Heart left ventricle (tissue), 13 donors: ENCODE results near the gene SMARCA5.

Experiments used
- CTCF ChIP-seq, 12 donors: fragments of 200-600 bp; sonication (generic) in 4 of 12; IDR thresholded peaks; one replicate each; pipeline versions ENCODE4 v1.5.0 to v1.8.0; 2018 to 2022; ENCODE audit warnings: antibody characterized with exemption in 12 of 12, mild to moderate bottlenecking in 5 of 12
- POLR2A ChIP-seq, 2 donors: fragments of 450-650 bp; IDR thresholded peaks; one replicate each; pipeline ENCODE4 v1.6.1; 2017; ENCODE audit warnings: antibody characterized with exemption in 2 of 2, mild to moderate bottlenecking in 2 of 2, moderate library complexity in 2 of 2
- donor health status: ischemic (EF 13 %, LVEDD 7.1; RV severe dilation, severe dysfunction).
- donor health status: DM: no; HTN: yes; CAD: no.
- donor health status: DM: no; HTN: no; CAD: no.
- donor health status: ischemic (EF 25% LVEDD 6.9; RV normal size, moderate dysfunction).
- donor health status: ischemic (EF 25% LVEDD 5.7; RV mildly dilated, moderate dysfunction).
- donor health status: ischemic (EF 35%, LVEDD 5.7; RV mildly dilated, moderate dysfunction).
- donor health status: nonischemic (EF 11% LVEDD 7.7; RV severe dilation, severe dysfunction).
- donor health status: DM: yes; HTN: yes; CAD: no.
- donor health status: PGD.
- donor health status: ischemic (EF 29% LVEDD 5.4; RV normal size, mild dysfunction).
- donor health status: nonischemic (EF 23%, LVEDD 6.1; RV moderate dilation, normal function).

DNA sequence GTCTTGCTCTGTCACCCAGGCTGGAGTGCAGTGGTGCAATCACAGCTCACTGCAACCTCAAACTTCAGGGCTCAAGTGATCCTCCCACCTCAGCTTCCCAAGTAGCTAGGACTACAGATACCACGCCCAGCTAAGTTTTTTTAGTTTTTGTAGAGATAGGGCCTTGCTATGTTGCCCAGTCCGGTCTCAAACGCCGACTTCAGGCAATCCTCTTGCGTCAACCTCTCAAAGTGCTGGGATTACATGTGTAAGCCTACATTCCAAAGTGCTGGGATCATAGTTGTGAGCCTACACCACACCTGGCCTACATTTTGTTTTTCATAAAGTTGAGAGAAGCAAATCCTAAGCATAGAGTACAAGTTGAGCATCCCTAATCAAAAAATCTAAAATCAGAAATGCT lies 42.2 kb downstream of the SMARCA5 start:
- TF ChIP-seq CTCF (IDR thresholded peaks at IDR 0.05) (no peak), POLR2A (IDR thresholded peaks at IDR 0.05) (no peak)
